AG04449 (cell line): ENCODE data around the gene METTL1.

Experiments
- CTCF ChIA-PET: fragments of 350-600 bp; formaldehyde crosslinking; extraction: SDS; loops from one replicate; lab custom pipeline; 2021; ENCODE audit warnings: antibody characterized with exemption; lab: Yijun Ruan, JAX
- POLR2A ChIA-PET: fragments of 400-600, 350-600 bp; formaldehyde crosslinking; extraction: SDS; loops from one replicate; lab custom pipeline; 2020; ENCODE audit warnings: antibody characterized with exemption, inconsistent platforms; lab: Yijun Ruan, JAX
- DNase-seq: peaks from one replicate; pipeline ENCODE4 v3.0.0-alpha.2; 2010; ENCODE audit warnings: low read depth, low spot score
- H3K4me3 ChIP-seq: 2 replicates; pipeline ENCODE4 v1.5.1; 2011; ENCODE audit warnings: low read depth, mild to moderate bottlenecking, control low read depth, low read length
- TF ChIP-seq, protein P1 (sequence below): IDR thresholded peaks from one replicate; pipeline ENCODE4 v1.5.1; 2011; ENCODE audit warnings: mild to moderate bottlenecking, moderate library complexity, low read length, control low read depth, inconsistent platforms; ENCODE audit not compliant: insufficient read depth; ENCODE audit errors: missing control alignments

The METTL1 gene

DNA sequence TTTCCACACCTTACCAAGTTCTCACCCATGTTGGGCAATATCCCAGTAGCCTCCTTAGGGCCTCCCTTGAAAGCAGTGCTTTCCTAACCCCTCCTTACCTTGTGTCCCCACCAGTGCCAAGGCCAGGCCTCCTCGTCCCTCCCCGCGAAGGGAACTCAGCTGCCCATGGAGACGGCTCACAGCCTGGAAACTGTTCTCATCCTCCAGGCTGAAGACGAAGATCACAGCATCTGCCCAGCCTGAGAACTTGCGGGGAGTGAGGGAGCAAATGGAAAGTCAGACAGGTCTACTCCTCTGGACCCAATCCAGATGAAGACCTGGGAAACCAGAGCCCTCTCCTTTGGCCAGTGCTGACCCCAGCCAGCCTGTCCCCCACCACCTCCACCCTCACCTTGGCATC, 38.0 kb downstream of the METTL1 start:
- no peak overlapping the region for H3K4me3 ChIP-seq
- ChIA-PET CTCF (interaction anchor here (1.1 to 5.2 kb wide), 5 partner anchors 9 to 495 kb away, joined by 3 to 82 read pairs (median 11); partner anchors contain the start of genes OS9 and TSPAN31), POLR2A (no interaction called here)
- no peak for DNase-seq
- TF ChIP-seq, protein P1, sequence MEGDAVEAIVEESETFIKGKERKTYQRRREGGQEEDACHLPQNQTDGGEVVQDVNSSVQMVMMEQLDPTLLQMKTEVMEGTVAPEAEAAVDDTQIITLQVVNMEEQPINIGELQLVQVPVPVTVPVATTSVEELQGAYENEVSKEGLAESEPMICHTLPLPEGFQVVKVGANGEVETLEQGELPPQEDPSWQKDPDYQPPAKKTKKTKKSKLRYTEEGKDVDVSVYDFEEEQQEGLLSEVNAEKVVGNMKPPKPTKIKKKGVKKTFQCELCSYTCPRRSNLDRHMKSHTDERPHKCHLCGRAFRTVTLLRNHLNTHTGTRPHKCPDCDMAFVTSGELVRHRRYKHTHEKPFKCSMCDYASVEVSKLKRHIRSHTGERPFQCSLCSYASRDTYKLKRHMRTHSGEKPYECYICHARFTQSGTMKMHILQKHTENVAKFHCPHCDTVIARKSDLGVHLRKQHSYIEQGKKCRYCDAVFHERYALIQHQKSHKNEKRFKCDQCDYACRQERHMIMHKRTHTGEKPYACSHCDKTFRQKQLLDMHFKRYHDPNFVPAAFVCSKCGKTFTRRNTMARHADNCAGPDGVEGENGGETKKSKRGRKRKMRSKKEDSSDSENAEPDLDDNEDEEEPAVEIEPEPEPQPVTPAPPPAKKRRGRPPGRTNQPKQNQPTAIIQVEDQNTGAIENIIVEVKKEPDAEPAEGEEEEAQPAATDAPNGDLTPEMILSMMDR, result no peak

DNA sequence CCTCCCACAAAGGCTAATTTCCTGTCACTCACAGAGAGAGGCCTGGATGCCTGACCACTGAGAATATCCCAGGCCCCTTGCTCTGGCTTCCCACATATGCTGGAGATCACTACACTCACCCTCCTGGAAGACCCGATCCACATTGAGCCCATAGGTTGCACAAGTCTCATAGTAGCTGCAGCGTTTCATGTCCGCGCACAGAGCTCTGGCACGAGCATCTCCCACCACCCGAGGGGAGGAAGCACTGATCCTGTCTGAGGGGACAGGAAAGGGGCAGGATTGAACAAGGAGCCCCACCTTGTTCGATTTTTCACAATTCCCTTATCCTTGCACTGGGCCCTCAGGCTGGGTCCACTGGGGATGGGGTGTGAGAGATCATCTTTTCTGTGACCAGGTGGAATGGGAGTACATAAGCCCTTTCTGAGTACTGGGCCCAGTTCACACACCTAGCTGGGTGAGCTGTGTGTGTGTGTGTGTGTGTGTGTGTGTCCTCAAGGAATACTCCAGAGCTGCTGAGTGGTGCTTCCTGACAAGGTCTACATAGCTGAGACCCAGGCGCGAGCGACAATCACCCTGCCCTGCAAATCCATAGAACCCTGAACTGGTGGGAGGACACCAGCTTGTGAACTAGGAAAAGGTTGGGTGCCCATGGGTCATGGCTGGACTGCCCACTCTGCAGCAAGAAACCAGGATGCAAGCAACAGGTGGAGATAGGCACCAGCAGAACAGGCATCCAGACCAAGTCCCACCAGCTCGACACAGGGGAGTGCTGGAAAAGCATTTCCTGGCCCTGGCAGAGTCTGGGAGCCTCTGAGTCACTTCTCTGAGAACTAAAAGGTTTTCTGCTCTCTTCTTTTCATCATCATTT, 38.9 kb downstream of the METTL1 start:
- no peak overlapping the region for H3K4me3 ChIP-seq
- CTCF ChIA-PET, result interaction anchor here (2.5 to 5.2 kb wide), 3 partner anchors 8 to 150 kb away, joined by 8 to 82 read pairs (median 17); partner anchors contain the start of gene OS9
- TF ChIP-seq, protein P1, result no peak

DNA sequence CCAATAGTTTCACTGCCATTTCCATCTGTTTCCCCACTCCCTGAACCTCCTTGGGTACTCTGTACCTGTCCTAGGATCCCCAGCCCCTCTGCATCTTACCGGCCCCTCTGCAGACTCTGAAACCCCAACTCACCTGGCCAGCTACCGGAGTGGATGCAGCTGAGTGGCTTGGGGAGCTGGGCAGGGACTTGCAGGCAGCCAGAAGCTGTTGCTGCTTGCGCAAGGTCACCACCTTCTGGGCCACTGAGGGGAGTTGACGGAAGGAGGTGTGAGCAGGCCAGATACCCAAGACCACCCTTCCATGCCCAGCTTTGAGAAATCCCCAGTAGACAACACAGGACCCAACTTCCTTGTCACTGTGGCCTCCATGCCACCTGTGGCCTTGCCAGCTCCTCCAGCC, 39.6 kb downstream of the METTL1 start:
- no peak overlapping the region for H3K4me3 ChIP-seq
- CTCF ChIA-PET, result interaction anchor here (2.5 to 4.3 kb wide), 2 partner anchors 39 to 149 kb away, joined by 8 to 17 read pairs; partner anchors contain the start of gene OS9
- TF ChIP-seq, protein P1, result no peak
- DNase-seq, result no peak
- POLR2A ChIA-PET, result interaction anchor here (0.9 kb wide), 1 partner anchor 12 kb away, joined by 3 read pairs; no protein-coding TSS in a partner anchor

More for the DNA sequence above, 38.9 kb downstream of the METTL1 start:
- POLR2A ChIA-PET, result interaction anchor here (0.9 kb wide), 2 partner anchors 10 to 13 kb away, joined by 3 read pairs; no protein-coding TSS in a partner anchor
- no peak for DNase-seq

DNA sequence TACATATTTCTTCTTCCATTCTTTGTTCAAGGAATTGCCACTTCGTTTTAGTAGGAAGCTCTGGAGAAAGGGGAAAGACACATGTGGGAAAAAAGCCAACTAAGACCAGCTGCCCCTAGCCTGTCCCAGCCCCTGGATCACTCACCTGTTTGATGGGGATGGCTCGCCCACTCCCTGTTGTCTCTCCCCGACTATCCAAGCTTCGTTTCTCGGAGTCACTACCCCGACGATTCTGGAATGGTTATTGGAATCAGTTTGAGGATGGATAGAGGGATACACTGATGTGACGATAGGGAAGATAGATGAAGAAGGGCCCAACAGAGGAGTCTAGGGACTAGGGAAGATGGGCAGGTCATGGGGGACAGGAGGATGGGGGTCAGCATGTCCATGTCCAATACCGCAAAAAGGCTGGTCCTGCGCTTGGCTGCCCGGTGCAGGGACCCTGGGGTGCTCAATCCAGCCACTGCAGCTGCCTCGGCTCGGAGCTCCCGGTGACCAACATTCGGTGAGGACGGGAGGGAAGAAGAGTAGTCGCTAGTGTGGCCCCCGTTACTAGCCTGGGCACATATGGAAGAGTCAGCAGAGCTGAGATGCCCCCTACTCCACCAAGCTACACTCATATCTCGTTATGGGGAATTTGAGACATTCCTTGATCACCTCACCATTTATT, 40.4 kb downstream of the METTL1 start:
- POLR2A ChIA-PET, result no interaction called here

DNA sequence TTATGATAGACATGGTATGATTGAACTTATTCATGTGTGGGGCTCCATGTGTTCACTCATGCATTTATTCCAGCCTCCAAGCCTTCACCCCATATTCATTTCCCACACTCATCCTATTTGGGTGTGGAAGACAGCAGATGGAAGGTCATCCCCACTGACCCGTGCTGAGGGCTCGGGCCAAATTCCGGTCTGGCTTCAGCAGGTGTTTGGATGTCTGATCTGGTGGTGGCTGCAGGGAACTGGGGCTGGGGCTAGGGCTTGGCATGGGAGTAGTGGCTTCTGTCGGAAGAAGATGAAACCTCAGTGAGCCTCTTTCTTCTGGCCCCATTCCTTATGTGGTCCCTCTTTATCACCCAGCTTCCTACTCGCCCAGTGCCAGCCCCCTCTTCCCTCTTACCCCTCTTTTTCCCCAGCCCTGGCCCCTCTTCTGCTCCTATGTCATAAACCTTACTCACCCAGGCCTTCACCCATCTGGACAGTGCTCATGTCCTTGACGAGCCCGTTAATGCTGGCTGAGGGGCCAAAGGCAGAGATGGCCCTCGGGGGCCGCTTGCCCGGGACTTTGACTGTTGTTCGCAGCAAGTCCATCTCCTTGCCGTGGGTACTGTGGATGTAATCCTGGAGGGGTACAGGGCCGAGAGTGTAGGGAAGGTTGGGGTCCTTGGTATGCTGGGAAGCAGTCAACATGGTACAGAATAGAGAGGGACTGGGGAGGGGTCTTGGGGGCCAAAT, 41.4 kb downstream of the METTL1 start:
- POLR2A ChIA-PET, result no interaction called here

More for the DNA sequence above, 40.4 kb downstream of the METTL1 start:
- TF ChIP-seq, protein P1, result no peak
- H3K4me3 ChIP-seq, result no peak overlapping the region
- CTCF ChIA-PET, result interaction anchor here (2.5 kb wide), 1 partner anchor 148 kb away, joined by 8 read pairs; no protein-coding TSS in a partner anchor
- no peak for DNase-seq

More for the DNA sequence above, 41.4 kb downstream of the METTL1 start:
- TF ChIP-seq, protein P1, result no peak
- CTCF ChIA-PET, result no interaction called here
- H3K4me3 ChIP-seq, result no peak overlapping the region
- DNase-seq, result no peak
